Immature natural killer cell (primary cell): ENCODE data around the gene FGGY. TPM values are rescaled to one million over a fixed set of nuclear protein-coding genes. Genes with fewer than 3 reads are reported as not detected.
A peak's percentile ranks its signal among the peaks of the same experiment; 100 is the strongest.

Source experiments
- DNase-seq, 3 donors: peaks; one replicate each; pipeline ENCODE4 v3.0.0; 2022; ENCODE audit warnings: mixed read lengths in 1 of 3
- H3K27ac Mint-ChIP-seq, 6 donors: one replicate each; pipeline ENCODE4 v1.8.0; 2020; ENCODE audit warnings: mixed read lengths in 6 of 6, mild to moderate bottlenecking in 5 of 6, inconsistent platforms in 4 of 6, moderate library complexity in 3 of 6
- H3K27me3 Mint-ChIP-seq, 3 donors: one replicate each; pipeline ENCODE4 v1.8.0; 2020 to 2021; ENCODE audit warnings: low read depth in 3 of 3, mild to moderate bottlenecking in 3 of 3, mixed read lengths in 3 of 3, moderate library complexity in 3 of 3, inconsistent platforms in 1 of 3
- H3K36me3 Mint-ChIP-seq, 3 donors: one replicate each; pipeline ENCODE4 v1.8.0; 2020; ENCODE audit warnings: mixed read lengths in 3 of 3, inconsistent platforms in 2 of 3, mild to moderate bottlenecking in 2 of 3
- H3K4me1 Mint-ChIP-seq, 2 donors: one replicate each; pipeline ENCODE4 v1.8.0; 2020; ENCODE audit warnings: inconsistent platforms in 2 of 2, mild to moderate bottlenecking in 2 of 2, mixed read lengths in 2 of 2, moderate library complexity in 1 of 2
- H3K4me3 Mint-ChIP-seq, 5 donors: one replicate each; pipeline ENCODE4 v1.8.0; 2020; ENCODE audit warnings: mild to moderate bottlenecking in 5 of 5, mixed read lengths in 5 of 5, inconsistent platforms in 3 of 5, moderate library complexity in 3 of 5
- H3K9me3 Mint-ChIP-seq, 6 donors: one replicate each; pipeline ENCODE4 v1.8.0; 2020; ENCODE audit warnings: mild to moderate bottlenecking in 6 of 6, mixed read lengths in 6 of 6, inconsistent platforms in 4 of 6, moderate library complexity in 3 of 6
- polyA plus RNA-seq, 3 donors: library from polyadenylated mRNA; unstranded; fragments of 300-500 nt; fragmentation: Illumina TruSeq; gene quantifications; one replicate each; pipeline ENCODE4 v1.2.3, GENCODE V29; 2021

The FGGY gene
- polyA plus RNA-seq, 3 donors from 2014 or later, result 4.0 to 8.4 (median 5.1) TPM

DNA sequence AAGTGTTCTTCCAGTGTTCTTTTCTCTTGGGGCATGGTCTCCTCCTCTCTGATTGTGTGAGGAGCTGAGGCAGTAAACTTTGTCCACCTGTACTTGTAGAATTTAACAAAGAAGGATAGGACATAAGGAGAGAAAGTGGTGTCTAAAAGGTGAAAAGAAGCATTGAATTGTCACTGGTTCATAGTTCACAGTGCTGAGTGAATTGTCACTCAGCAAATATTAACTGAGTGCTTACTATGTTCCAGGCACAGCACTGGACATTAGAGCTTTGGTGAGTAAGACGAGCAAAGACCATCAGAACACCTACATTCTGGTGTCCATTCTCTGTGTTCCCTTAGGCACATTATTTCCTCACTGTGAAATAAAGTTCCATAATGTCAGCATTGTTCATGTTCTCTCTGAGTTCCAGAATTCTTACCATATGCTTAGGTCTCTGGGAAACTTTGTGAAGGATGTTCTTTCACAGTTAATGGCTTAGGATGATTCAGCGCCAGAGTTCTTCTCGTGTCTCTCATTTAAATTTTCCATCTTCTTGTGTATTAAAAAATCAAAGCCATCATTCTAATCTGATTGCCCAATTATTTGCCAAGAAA is 361.1 kb downstream of the FGGY start:
- no peak for DNase-seq
- H3K36me3 Mint-ChIP-seq, result peaks cover 8 to 9% (median 9%) of the 10 kb centered on the region in 3 donors

GRCh38 chr1:59664166-59664565 is 367.3 kb downstream of the FGGY start:
- DNase-seq, result no peak
- no peak overlapping the region for H3K27ac Mint-ChIP-seq
- H3K27me3 Mint-ChIP-seq, result no peaks in the 10 kb centered on the region
- H3K9me3 Mint-ChIP-seq, result no peaks in the 10 kb centered on the region
- no peak overlapping the region for H3K4me3 Mint-ChIP-seq
- peaks cover 3 to 7% (median 6%) of the 10 kb centered on the region in 3 donors for H3K36me3 Mint-ChIP-seq
- H3K4me1 Mint-ChIP-seq, result no peaks in the 10 kb centered on the region

More for the DNA sequence above, 361.1 kb downstream of the FGGY start:
- H3K27me3 Mint-ChIP-seq, result peaks cover 0 to 5% (median 0%) of the 10 kb centered on the region in 3 donors
- no peak overlapping the region for H3K4me3 Mint-ChIP-seq
- no peaks in the 10 kb centered on the region for H3K4me1 Mint-ChIP-seq
- H3K9me3 Mint-ChIP-seq, result peaks cover 0 to 2% (median 1%) of the 10 kb centered on the region in 6 donors
- H3K27ac Mint-ChIP-seq, result no peak overlapping the region

- DNase-seq, result no peak
- Mint-ChIP-seq H3K4me3 (no peak overlapping the region), H3K27ac (no peak overlapping the region), H3K4me1 (no peaks in the 10 kb centered on the region), H3K36me3 (peaks cover 3 to 9% (median 7%) of the 10 kb centered on the region in 3 donors), H3K9me3 (no peaks in the 10 kb centered on the region), H3K27me3 (no peaks in the 10 kb centered on the region)
These were observed 369.2 kb downstream of the FGGY start for GRCh38 chr1:59666106-59666505.

DNA sequence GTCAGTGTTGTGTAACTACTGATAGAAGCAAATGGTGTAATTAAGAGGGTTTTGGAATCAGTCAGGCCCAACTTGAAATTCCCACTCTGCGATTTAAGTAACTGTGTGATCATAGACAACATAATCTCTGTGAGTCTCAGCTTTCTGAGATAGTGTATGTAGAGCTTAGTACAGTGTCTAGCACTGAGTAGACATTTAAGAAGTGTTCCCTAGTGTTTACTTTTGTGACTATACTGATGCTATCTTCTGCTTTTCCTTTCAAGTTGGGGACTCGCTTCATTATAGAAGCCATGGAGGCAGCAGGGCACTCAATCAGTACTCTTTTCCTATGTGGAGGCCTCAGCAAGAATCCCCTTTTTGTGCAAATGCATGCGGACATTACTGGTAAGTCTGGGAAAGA is 370.1 kb downstream of the FGGY start:
- no peaks in the 10 kb centered on the region for H3K4me1 Mint-ChIP-seq
- no peak for DNase-seq
- no peaks in the 10 kb centered on the region for H3K9me3 Mint-ChIP-seq
- no peak overlapping the region for H3K27ac Mint-ChIP-seq
- no peak overlapping the region for H3K4me3 Mint-ChIP-seq
- peaks cover 3 to 11% (median 7%) of the 10 kb centered on the region in 3 donors for H3K36me3 Mint-ChIP-seq
- H3K27me3 Mint-ChIP-seq, result no peaks in the 10 kb centered on the region

- no peaks in the 10 kb centered on the region for H3K27me3 Mint-ChIP-seq
- DNase-seq, result no peak
- H3K4me3 Mint-ChIP-seq, result no peak overlapping the region
- H3K27ac Mint-ChIP-seq, result no peak overlapping the region
- H3K4me1 Mint-ChIP-seq, result no peaks in the 10 kb centered on the region
- peaks cover 7 to 20% (median 9%) of the 10 kb centered on the region in 3 donors for H3K36me3 Mint-ChIP-seq
- H3K9me3 Mint-ChIP-seq, result no peaks in the 10 kb centered on the region
These were observed 372.9 kb downstream of the FGGY start for GRCh38 chr1:59669752-59670312.

- peaks cover 7 to 20% (median 9%) of the 10 kb centered on the region in 3 donors for H3K36me3 Mint-ChIP-seq
- no peak overlapping the region for H3K4me3 Mint-ChIP-seq
- no peak for DNase-seq
- no peaks in the 10 kb centered on the region for H3K27me3 Mint-ChIP-seq
- H3K27ac Mint-ChIP-seq, result no peak overlapping the region
- no peaks in the 10 kb centered on the region for H3K9me3 Mint-ChIP-seq
- no peaks in the 10 kb centered on the region for H3K4me1 Mint-ChIP-seq
These were observed 373.8 kb downstream of the FGGY start for GRCh38 chr1:59670662-59671061.

- Mint-ChIP-seq H3K4me3 (no peak overlapping the region), H3K27me3 (no peaks in the 10 kb centered on the region), H3K4me1 (no peaks in the 10 kb centered on the region), H3K27ac (no peak overlapping the region), H3K36me3 (peaks cover 7 to 20% (median 9%) of the 10 kb centered on the region in 3 donors), H3K9me3 (no peaks in the 10 kb centered on the region)
- DNase-seq, result no peak
These were observed 374.4 kb downstream of the FGGY start for GRCh38 chr1:59671066-59671952.

GRCh38 chr1:59671953-59672305 is 375.0 kb downstream of the FGGY start:
- Mint-ChIP-seq H3K27me3 (no peaks in the 10 kb centered on the region), H3K36me3 (peaks cover 7 to 20% (median 9%) of the 10 kb centered on the region in 3 donors), H3K27ac (no peak overlapping the region), H3K9me3 (no peaks in the 10 kb centered on the region), H3K4me1 (no peaks in the 10 kb centered on the region), H3K4me3 (no peak overlapping the region)
- DNase-seq, result no peak

- peaks cover 0 to 14% (median 13%) of the 10 kb centered on the region in 3 donors for H3K36me3 Mint-ChIP-seq
- no peak for DNase-seq
- H3K4me1 Mint-ChIP-seq, result no peaks in the 10 kb centered on the region
- no peaks in the 10 kb centered on the region for H3K9me3 Mint-ChIP-seq
- H3K27ac Mint-ChIP-seq, result peak overlapping the region in 2 of 6 donors; percentile 1 to 15
- no peak overlapping the region for H3K4me3 Mint-ChIP-seq
- H3K27me3 Mint-ChIP-seq, result no peaks in the 10 kb centered on the region
These were observed 376.1 kb downstream of the FGGY start for GRCh38 chr1:59672851-59673572.

GRCh38 chr1:59673573-59674450 is 376.9 kb downstream of the FGGY start:
- H3K27ac Mint-ChIP-seq, result no peak overlapping the region
- peaks cover 0 to 14% (median 10%) of the 10 kb centered on the region in 3 donors for H3K36me3 Mint-ChIP-seq
- DNase-seq, result no peak
- H3K4me3 Mint-ChIP-seq, result no peak overlapping the region
- no peaks in the 10 kb centered on the region for H3K9me3 Mint-ChIP-seq
- H3K4me1 Mint-ChIP-seq, result no peaks in the 10 kb centered on the region
- no peaks in the 10 kb centered on the region for H3K27me3 Mint-ChIP-seq

GRCh38 chr1:59674595-59674994 is 377.7 kb downstream of the FGGY start:
- Mint-ChIP-seq H3K9me3 (no peaks in the 10 kb centered on the region), H3K4me1 (no peaks in the 10 kb centered on the region), H3K4me3 (no peak overlapping the region), H3K36me3 (peaks cover 0 to 14% (median 10%) of the 10 kb centered on the region in 3 donors), H3K27ac (no peak overlapping the region), H3K27me3 (peaks cover 0 to 2% (median 0%) of the 10 kb centered on the region in 3 donors)
- no peak for DNase-seq

GRCh38 chr1:59675936-59676335 is 379.0 kb downstream of the FGGY start:
- DNase-seq, result no peak
- no peaks in the 10 kb centered on the region for H3K4me1 Mint-ChIP-seq
- H3K9me3 Mint-ChIP-seq, result no peaks in the 10 kb centered on the region
- H3K27me3 Mint-ChIP-seq, result peaks cover 0 to 2% (median 0%) of the 10 kb centered on the region in 3 donors
- H3K27ac Mint-ChIP-seq, result no peak overlapping the region
- H3K4me3 Mint-ChIP-seq, result no peak overlapping the region
- peaks cover 0 to 12% (median 10%) of the 10 kb centered on the region in 3 donors for H3K36me3 Mint-ChIP-seq

DNA sequence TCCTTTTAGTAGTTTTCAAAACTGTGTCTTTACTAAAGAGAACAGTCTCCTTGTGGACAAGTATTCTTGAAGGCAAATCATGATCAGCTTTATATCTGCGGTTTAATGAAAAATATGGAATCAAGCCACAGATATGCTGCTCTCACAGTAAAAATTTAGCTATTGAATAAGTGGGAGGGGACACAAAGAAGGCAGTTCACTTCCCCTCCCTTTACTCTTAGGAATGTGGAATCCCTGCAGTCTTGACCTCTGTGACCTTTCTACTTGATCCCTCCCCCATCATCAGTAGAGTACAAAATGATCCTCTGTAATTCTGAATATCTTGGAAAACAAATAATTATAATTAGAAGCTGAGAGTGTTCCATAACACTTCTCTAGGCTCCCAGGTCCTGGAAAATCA is 381.1 kb downstream of the FGGY start:
- H3K9me3 Mint-ChIP-seq, result no peaks in the 10 kb centered on the region
- peaks cover 0 to 2% (median 0%) of the 10 kb centered on the region in 3 donors for H3K27me3 Mint-ChIP-seq
- H3K27ac Mint-ChIP-seq, result no peak overlapping the region
- H3K4me1 Mint-ChIP-seq, result no peaks in the 10 kb centered on the region
- no peak for DNase-seq
- H3K36me3 Mint-ChIP-seq, result peaks cover 0 to 10% (median 6%) of the 10 kb centered on the region in 3 donors
- H3K4me3 Mint-ChIP-seq, result no peak overlapping the region
